Measurements from ENCODE around the gene SAE1. TPM values are rescaled to one million over a fixed set of nuclear protein-coding genes. Genes with fewer than 3 reads are reported as not detected.
A peak's percentile ranks its signal among the peaks of the same experiment; 100 is the strongest.

SAE1 gene
- total RNA-seq, 1 experiment from 2014 or later = 234 TPM

- peaks cover 7 to 12% of the 10 kb centered on the region in 2 experiments for H3K4me1 Mint-ChIP-seq
- H3K9ac ChIP-seq (ENCODE audit: extremely low read depth, insufficient read length, low read length) = no peak overlapping the region
Measured at GRCh38 chr19:47190167-47190727, 59.6 kb downstream of the SAE1 start.

More at GRCh38 chr19:47190167-47190727, 59.6 kb downstream of the SAE1 start:
- no peak overlapping the region for H3K18ac ChIP-seq (ENCODE audit: insufficient read length, low read depth, low read length)
- H4K5ac ChIP-seq (ENCODE audit: insufficient read length, low read depth, low read length) = no peak overlapping the region
- no peaks in the 10 kb centered on the region for H3K9me3 ChIP-seq (ENCODE audit: control insufficient read depth, low read depth, low read length)
- no peak overlapping the region for H3K4me2 ChIP-seq (ENCODE audit: insufficient read depth, insufficient read length, low read length)
- no peak overlapping the region for H2BK15ac ChIP-seq (ENCODE audit: low read depth, low read length)
- Mint-ChIP-seq H3K9me3 (no peaks in the 10 kb centered on the region), H3K27me3 (ENCODE audit: low read depth) (no peaks in the 10 kb centered on the region), H3K36me3 (ENCODE audit: insufficient read depth in 1 of 3, low read depth in 3 of 3) (peaks cover 25 to 56% (median 47%) of the 10 kb centered on the region in 3 experiments), H3K27ac (peak overlapping the region; percentile 13 to 75 (median 20); a peak in 4 of 7 replicates), H3K4me3 (no peak overlapping the region)
- no peak overlapping the region for H2BK20ac ChIP-seq (ENCODE audit: low read depth, low read length, poor library complexity, severe bottlenecking)
- H2AK5ac ChIP-seq (ENCODE audit: insufficient read length, low read length) = no peak overlapping the region
- H4K20me1 ChIP-seq (ENCODE audit: control insufficient read depth, insufficient read depth, insufficient read length) = no peaks in the 10 kb centered on the region
- no peak for DNase-seq
- H2BK120ac ChIP-seq (ENCODE audit: low read depth, low read length, poor library complexity, severe bottlenecking) = no peak overlapping the region
- H3T11ph ChIP-seq (ENCODE audit: low read length) = no peak overlapping the region
- H3K27me3 ChIP-seq (ENCODE audit: insufficient read depth, low read length) = no peaks in the 10 kb centered on the region
- no peak overlapping the region for H3K56ac ChIP-seq (ENCODE audit: insufficient read length, low read depth, low read length)
- no peak overlapping the region for H3K14ac ChIP-seq (ENCODE audit: insufficient read depth, low read length)
- H3K23me2 ChIP-seq (ENCODE audit: insufficient read length, low read depth, low read length, poor library complexity, severe bottlenecking) = no peaks in the 10 kb centered on the region
- H2AFZ ChIP-seq (ENCODE audit: low read length) = no peak overlapping the region
- H3K4me1 ChIP-seq (ENCODE audit: insufficient read depth, low read length) = no peaks in the 10 kb centered on the region
- no peak overlapping the region for H3K27ac ChIP-seq (ENCODE audit: insufficient read length, low read depth, low read length)
- H3K79me1 ChIP-seq (ENCODE audit: insufficient read depth, low read depth, low read length, poor library complexity, severe bottlenecking) = peaks cover 8% of the 10 kb centered on the region
- TF ChIP-seq CTCF (conservative IDR thresholded peaks at IDR 0.05) = no peak
- no peak overlapping the region for H2BK12ac ChIP-seq (ENCODE audit: insufficient read length, low read depth, low read length)
- H2BK5ac ChIP-seq (ENCODE audit: insufficient read length, low read length) = no peak overlapping the region
- no peak overlapping the region for H4K91ac ChIP-seq (ENCODE audit: insufficient read length, low read depth, low read length)
- H3K79me2 ChIP-seq (ENCODE audit: insufficient read depth, low read length) = 0 out of 2 replicates have a peak, but pooled peaks cover 1% of the 10 kb centered on the region
- H4K8ac ChIP-seq (replicated peaks; ENCODE audit: insufficient read length, low read depth, low read length) = no peak overlapping the region
- H3K4ac ChIP-seq (ENCODE audit: low read depth, low read length) = no peak overlapping the region
- no peak overlapping the region for H3K23ac ChIP-seq (ENCODE audit: insufficient read length, low read depth, low read length)
- WGBS (ENCODE audit: extremely low coverage, insufficient read length, low lambda C conversion rate) = no CpG with 5 or more reads among the region's 12 CpGs

Data from H9 (cell line).